Smooth muscle cell (in vitro differentiated cells): ENCODE data around the gene RXRG. TPM values are rescaled to one million over a fixed set of nuclear protein-coding genes. Genes with fewer than 3 reads are reported as not detected.

Experiments used
- DNase-seq: peaks from one replicate; lab custom pipeline; 2025; ENCODE audit not compliant: unreplicated experiment; lab: John Stamatoyannopoulos, UW
- H2AFZ ChIP-seq: fragments of 200-600 bp; sonication (generic); 2 replicates; pipeline ENCODE4 v1.6.0; 2016; ENCODE audit warnings: antibody characterized with exemption, low read depth, mild to moderate bottlenecking
- H3F3A ChIP-seq: fragments of 200-600 bp; sonication (generic); 2 replicates; pipeline ENCODE4 v1.6.0; 2017; ENCODE audit warnings: antibody characterized with exemption, low read depth
- H3K27ac ChIP-seq: fragments of 200-600 bp; sonication (generic); 2 replicates; pipeline ENCODE4 v1.5.1; 2016; ENCODE audit warnings: low read depth, mild to moderate bottlenecking
- H3K27me3 ChIP-seq: fragments of 200-600 bp; sonication (generic); 2 replicates; pipeline ENCODE4 v1.6.1; 2016; ENCODE audit warnings: low read depth, mild to moderate bottlenecking
- H3K36me3 ChIP-seq: fragments of 200-600 bp; sonication (generic); 2 replicates; pipeline ENCODE4 v1.5.1; 2016; ENCODE audit warnings: low read depth
- H3K4me1 ChIP-seq: fragments of 200-600 bp; sonication (generic); 2 replicates; pipeline ENCODE4 v1.5.1; 2016; ENCODE audit warnings: low read depth
- H3K4me2 ChIP-seq: fragments of 200-600 bp; sonication (generic); 2 replicates; pipeline ENCODE4 v1.6.0; 2016; ENCODE audit warnings: mild to moderate bottlenecking
- H3K4me3 ChIP-seq: fragments of 200-600 bp; sonication (generic); 2 replicates; pipeline ENCODE4 v1.5.1; 2016; ENCODE audit warnings: mild to moderate bottlenecking
- H3K79me2 ChIP-seq: fragments of 200-600 bp; sonication (generic); 2 replicates; pipeline ENCODE4 v1.6.0; 2016; ENCODE audit warnings: low read depth, mild to moderate bottlenecking
- H3K9ac ChIP-seq: fragments of 200-600 bp; sonication (generic); 2 replicates; pipeline ENCODE4 v1.6.0; 2016; ENCODE audit warnings: low read depth
- H3K9me3 ChIP-seq: fragments of 200-600 bp; sonication (generic); replicated peaks from 2 replicates; pipeline ENCODE4 v1.5.1; 2016; ENCODE audit warnings: low read depth
- H4K20me1 ChIP-seq: fragments of 200-600 bp; sonication (generic); 2 replicates; pipeline ENCODE4 v1.6.0; 2016; ENCODE audit warnings: low read depth
- WGBS: methylation state at CpG from one replicate; pipeline ENCODE4 v1.1.7; 2016; ENCODE audit warnings: low lambda C conversion rate; 5-methylcytosine and 5-hydroxymethylcytosine counted together
- polyA plus RNA-seq: library from polyadenylated mRNA; unstranded; fragments of >200 nt; fragmentation: Nextera tagmentation; extraction: Ambion mirVana; gene quantifications from 2 replicates; pipeline ENCODE4 v1.2.1, GENCODE V29; 2016
- total RNA-seq: library from RNA; depleted of rRNA; stranded (reverse); fragments of >200 nt; gene quantifications from 2 replicates; pipeline ENCODE4 v1.2.3, GENCODE V29; 2014
- TF ChIP-seq, protein P1 (sequence below): fragments of 200-600 bp; sonication (generic); IDR thresholded peaks from 2 replicates; pipeline ENCODE4 v1.5.1; 2017; ENCODE audit warnings: borderline replicate concordance, mild to moderate bottlenecking, antibody characterized with exemption; ENCODE audit not compliant: insufficient read depth, poor library complexity, severe bottlenecking

The RXRG gene
- total and polyA plus RNA-seq, 2 experiments from 2014 or later, result 0.13 TPM; not detected in 1

- H3K27me3 ChIP-seq, result peaks cover 69% of the 10 kb centered on the region
- H3K4me3 ChIP-seq, result no peak overlapping the region
- peak overlapping the region; percentile 63 for H2AFZ ChIP-seq
- H3F3A ChIP-seq, result peaks cover 4% of the 10 kb centered on the region
- peaks cover 47% of the 10 kb centered on the region for H3K4me1 ChIP-seq
- WGBS, result 11% methylated on average over 8 of the region's 8 CpGs
- H3K27ac ChIP-seq, result no peak overlapping the region
- TF ChIP-seq, protein P1, sequence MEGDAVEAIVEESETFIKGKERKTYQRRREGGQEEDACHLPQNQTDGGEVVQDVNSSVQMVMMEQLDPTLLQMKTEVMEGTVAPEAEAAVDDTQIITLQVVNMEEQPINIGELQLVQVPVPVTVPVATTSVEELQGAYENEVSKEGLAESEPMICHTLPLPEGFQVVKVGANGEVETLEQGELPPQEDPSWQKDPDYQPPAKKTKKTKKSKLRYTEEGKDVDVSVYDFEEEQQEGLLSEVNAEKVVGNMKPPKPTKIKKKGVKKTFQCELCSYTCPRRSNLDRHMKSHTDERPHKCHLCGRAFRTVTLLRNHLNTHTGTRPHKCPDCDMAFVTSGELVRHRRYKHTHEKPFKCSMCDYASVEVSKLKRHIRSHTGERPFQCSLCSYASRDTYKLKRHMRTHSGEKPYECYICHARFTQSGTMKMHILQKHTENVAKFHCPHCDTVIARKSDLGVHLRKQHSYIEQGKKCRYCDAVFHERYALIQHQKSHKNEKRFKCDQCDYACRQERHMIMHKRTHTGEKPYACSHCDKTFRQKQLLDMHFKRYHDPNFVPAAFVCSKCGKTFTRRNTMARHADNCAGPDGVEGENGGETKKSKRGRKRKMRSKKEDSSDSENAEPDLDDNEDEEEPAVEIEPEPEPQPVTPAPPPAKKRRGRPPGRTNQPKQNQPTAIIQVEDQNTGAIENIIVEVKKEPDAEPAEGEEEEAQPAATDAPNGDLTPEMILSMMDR, result no peak
- DNase-seq, result no peak
- no peaks in the 10 kb centered on the region for H3K9me3 ChIP-seq
- H3K36me3 ChIP-seq, result no peaks in the 10 kb centered on the region
- H3K79me2 ChIP-seq, result no peaks in the 10 kb centered on the region
- peak overlapping the region; percentile 86 for H3K4me2 ChIP-seq
- H4K20me1 ChIP-seq, result no peaks in the 10 kb centered on the region
- H3K9ac ChIP-seq, result no peak overlapping the region
Measured at GRCh38 chr1:165443539-165444311, 1.2 kb downstream of the RXRG start.

DNA sequence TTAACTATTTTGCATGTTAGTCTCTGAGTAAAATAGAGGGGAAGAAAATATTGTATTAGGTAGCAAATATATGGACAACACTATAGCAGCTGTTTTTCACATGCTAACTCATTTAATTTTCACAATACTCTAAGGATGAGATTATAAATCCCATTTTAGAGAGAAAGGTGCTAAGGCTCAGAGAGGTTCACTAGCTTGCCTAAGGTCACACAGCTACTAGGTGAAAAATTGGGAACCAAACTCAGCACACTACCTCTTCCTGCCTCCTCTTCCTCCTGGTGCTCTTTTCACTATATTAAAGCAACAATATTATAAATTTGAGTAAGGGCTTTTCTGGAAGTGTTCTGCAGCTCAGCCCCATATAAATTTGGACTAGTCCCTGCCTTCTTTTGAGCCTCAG lies 2.3 kb downstream of the RXRG start:
- peaks cover 4% of the 10 kb centered on the region for H3F3A ChIP-seq
- no peak overlapping the region for H2AFZ ChIP-seq
- H3K4me3 ChIP-seq, result no peak overlapping the region
- no peaks in the 10 kb centered on the region for H3K79me2 ChIP-seq
- H3K9ac ChIP-seq, result no peak overlapping the region
- H3K27me3 ChIP-seq, result peaks cover 64% of the 10 kb centered on the region
- DNase-seq, result no peak
- H3K9me3 ChIP-seq, result no peaks in the 10 kb centered on the region
- TF ChIP-seq, protein P1, result no peak
- peaks cover 50% of the 10 kb centered on the region for H3K4me1 ChIP-seq
- H3K27ac ChIP-seq, result no peak overlapping the region
- H3K4me2 ChIP-seq, result no peak overlapping the region
- H4K20me1 ChIP-seq, result no peaks in the 10 kb centered on the region
- H3K36me3 ChIP-seq, result no peaks in the 10 kb centered on the region

DNA sequence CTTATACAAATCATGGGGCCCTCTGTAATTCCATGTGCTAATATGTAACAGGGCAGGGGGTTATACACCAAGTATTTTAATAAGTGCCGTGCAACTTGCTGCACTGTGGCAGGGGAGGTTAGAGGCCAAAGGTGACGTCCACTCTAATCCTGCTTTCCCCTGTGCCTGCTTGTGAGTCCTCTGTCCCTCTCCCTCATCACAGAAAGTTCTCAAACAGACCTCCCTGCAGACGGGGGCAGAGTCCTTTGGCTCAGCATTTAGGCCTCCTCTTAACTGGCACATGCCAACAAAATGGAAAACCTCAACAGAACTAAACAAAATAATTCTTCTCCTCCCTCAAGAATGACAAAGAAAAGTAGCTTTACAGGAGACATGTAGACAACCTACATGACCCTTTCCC lies 2.9 kb downstream of the RXRG start:
- TF ChIP-seq, protein P1, result no peak
- Histone ChIP-seq H3K4me1 (peaks cover 50% of the 10 kb centered on the region), H3K36me3 (no peaks in the 10 kb centered on the region), H3K27ac (no peak overlapping the region), H4K20me1 (no peaks in the 10 kb centered on the region), H3K79me2 (no peaks in the 10 kb centered on the region), H3F3A (peaks cover 4% of the 10 kb centered on the region), H3K4me3 (no peak overlapping the region), H3K9me3 (no peaks in the 10 kb centered on the region), H3K9ac (no peak overlapping the region), H3K4me2 (no peak overlapping the region), H2AFZ (no peak overlapping the region), H3K27me3 (peaks cover 58% of the 10 kb centered on the region)
- no peak for DNase-seq
- 87% methylated on average over 3 of the region's 3 CpGs for WGBS
